HepG2 (cell line): ENCODE results near the gene KDM4B. TPM values are rescaled to one million over a fixed set of nuclear protein-coding genes. Genes with fewer than 3 reads are reported as not detected.

ENCODE experiments used
- CBX2 ChIP-seq, 2 experiments: fragments of 200-600 bp in 1 of 2; sonication (generic); formaldehyde crosslinking in 1 of 2; IDR thresholded peaks; 2 replicates each; pipeline versions ENCODE4 v1.7.0 to v1.8.1; 2018 to 2022; ENCODE audit warnings: low read depth in 2 of 2, low read length in 1 of 2, mild to moderate bottlenecking in 1 of 2, missing genetic modification reagents in 1 of 2
- DNMT3B ChIP-seq: conservative IDR thresholded peaks from 2 replicates; pipeline ENCODE4 v1.6.1; 2016; ENCODE audit warnings: missing biosample characterization, control low read depth
- EP300 ChIP-seq, 3 experiments: sonication (generic) in 1 of 3; formaldehyde crosslinking in 1 of 3; IDR thresholded peaks; 2 replicates each; pipeline versions ENCODE4 v1.5.1 to v1.6.1; 2011 to 2020; ENCODE audit warnings: low read depth in 2 of 3, low read length in 2 of 3, borderline replicate concordance in 1 of 3, improper control_type of control experiment in 1 of 3, mild to moderate bottlenecking in 1 of 3, missing genetic modification reagents in 1 of 3, moderate library complexity in 1 of 3
- FOSL2 ChIP-seq: sonication (generic); formaldehyde crosslinking; IDR thresholded peaks from 2 replicates; pipeline ENCODE4 v1.4.0; 2020; ENCODE audit warnings: missing genetic modification reagents
- HNF4G ChIP-seq, 2 experiments: sonication (generic) in 1 of 2; formaldehyde crosslinking in 1 of 2; IDR thresholded peaks; 2 replicates each; pipeline versions ENCODE4 v1.4.0 to v1.6.1; 2011 to 2020; ENCODE audit warnings: borderline replicate concordance in 2 of 2, low read depth in 2 of 2, mild to moderate bottlenecking in 2 of 2, low read length in 1 of 2, missing genetic modification reagents in 1 of 2, moderate library complexity in 1 of 2
- NCOR1 ChIP-seq: fragments of 200-600 bp; sonication (generic); IDR thresholded peaks from 2 replicates; pipeline ENCODE4 v1.7.0; 2017; ENCODE audit warnings: antibody characterized with exemption, low read length, borderline replicate concordance
- PATZ1 ChIP-seq: sonication (generic); formaldehyde crosslinking; IDR thresholded peaks from 2 replicates; pipeline ENCODE4 v1.4.0; 2020; ENCODE audit warnings: missing genetic modification reagents
- PHF21A ChIP-seq: sonication (generic); formaldehyde crosslinking; IDR thresholded peaks from 2 replicates; pipeline ENCODE4 v1.5.0; 2020; ENCODE audit warnings: mild to moderate bottlenecking, missing genetic modification reagents
- RARA ChIP-seq: IDR thresholded peaks from 2 replicates; pipeline ENCODE4 v1.6.1; 2016; ENCODE audit warnings: missing genetic modification reagents, missing compliant biosample characterization
- SALL1 ChIP-seq: sonication (generic); formaldehyde crosslinking; IDR thresholded peaks from 2 replicates; pipeline ENCODE4 v1.8.0; 2022; ENCODE audit warnings: mild to moderate bottlenecking, missing genetic modification reagents
- SOX13 ChIP-seq, 3 experiments: fragments of 450-650 bp in 1 of 3; sonication (generic) in 1 of 3; formaldehyde crosslinking in 1 of 3; IDR thresholded peaks in 2 of 3; conservative IDR thresholded peaks in 1 of 3; 2 replicates each; pipeline versions ENCODE4 v1.5.0 to v1.6.1; 2016 to 2020; ENCODE audit warnings: antibody characterized with exemption in 1 of 3, mild to moderate bottlenecking in 1 of 3, missing compliant biosample characterization in 1 of 3, missing genetic modification reagents in 1 of 3, moderate library complexity in 1 of 3
- TBX2 ChIP-seq: sonication (generic); formaldehyde crosslinking; IDR thresholded peaks from 2 replicates; pipeline ENCODE4 v1.5.0; 2020; ENCODE audit warnings: missing genetic modification reagents, mild to moderate bottlenecking, borderline replicate concordance
- TCF7 ChIP-seq: sonication (generic); IDR thresholded peaks from 2 replicates; pipeline ENCODE4 v1.6.1; 2016; ENCODE audit warnings: antibody characterized with exemption, low read depth
- ZBTB1 ChIP-seq: sonication (generic); formaldehyde crosslinking; IDR thresholded peaks from 2 replicates; pipeline ENCODE4 v1.4.0; 2020; ENCODE audit warnings: missing genetic modification reagents, borderline replicate concordance
- ZBTB7B ChIP-seq: sonication (generic); formaldehyde crosslinking; IDR thresholded peaks from 2 replicates; pipeline ENCODE4 v1.4.0; 2020; ENCODE audit warnings: missing genetic modification reagents
- ZNF124 ChIP-seq: sonication (generic); formaldehyde crosslinking; IDR thresholded peaks from 2 replicates; pipeline ENCODE4 v1.4.0; 2020; ENCODE audit warnings: missing genetic modification reagents
- ZNF720 ChIP-seq: sonication (generic); formaldehyde crosslinking; IDR thresholded peaks from 2 replicates; pipeline ENCODE4 v1.4.0; 2020; ENCODE audit warnings: missing genetic modification reagents
- ZNF784 ChIP-seq: sonication (generic); formaldehyde crosslinking; IDR thresholded peaks from 2 replicates; pipeline ENCODE4 v1.5.1; 2020; ENCODE audit warnings: missing genetic modification reagents, mild to moderate bottlenecking, borderline replicate concordance
- polyA plus RNA-seq, 8 experiments: library from polyadenylated mRNA; depleted of rRNA in 3 of 8; stranded (reverse) in 7 of 8; unstranded in 1 of 8; fragments of >200 nt; fragmentation: Illumina TruSeq in 4 of 8; extraction: Trizol in 4 of 8; gene quantifications; 2 replicates each; pipeline versions ENCODE4 v1.2.1 to v1.2.3, GENCODE V29; 2011 to 2016; ENCODE audit warnings: low read depth in 4 of 8, missing spikeins in 1 of 8, mixed read lengths in 1 of 8; ENCODE audit not compliant: insufficient read depth in 1 of 8
- total RNA-seq, 5 experiments: library from RNA; depleted of rRNA; stranded (reverse); fragments of >200 nt; fragmentation: Illumina TruSeq; extraction: Trizol; gene quantifications; 2 replicates each; pipeline ENCODE4 v1.2.3, GENCODE V29; 2016; ENCODE audit warnings: low read depth in 1 of 5
- TF ChIP-seq, protein P1 (sequence below): sonication (generic); formaldehyde crosslinking; IDR thresholded peaks from 2 replicates; pipeline ENCODE4 v1.8.0; 2022; ENCODE audit warnings: missing genetic modification reagents, mild to moderate bottlenecking, moderate library complexity, borderline replicate concordance
- TF ChIP-seq, protein P2 (sequence below): sonication (generic); formaldehyde crosslinking; IDR thresholded peaks from 2 replicates; pipeline ENCODE4 v1.4.0; 2020; ENCODE audit warnings: mild to moderate bottlenecking, missing genetic modification reagents

The KDM4B gene
- total and polyA plus RNA-seq, 2 of the 13 experiments (the other 11 are each of a cell fraction or from before 2014, with no cell fraction given), result 4.9 to 14.6 TPM

- TF ChIP-seq ZNF784 (CRISPR knock-in tag) (no peak), DNMT3B (CRISPR knock-in tag) (no peak), EP300 (IDR thresholded peaks at IDR 0.05; ENCODE audit: low read depth in 2 of 2, low read length in 2 of 2) (no peak), EP300 (CRISPR knock-in tag; IDR thresholded peaks at IDR 0.05; ENCODE audit: borderline replicate concordance) (no peak), TCF7 (peak; percentile 63), ZBTB1 (CRISPR knock-in tag) (no peak), HNF4G (IDR thresholded peaks at IDR 0.05; ENCODE audit: borderline replicate concordance, low read depth, low read length) (peak; percentile 31; the same call in 1 of the 2 replicates), HNF4G (CRISPR knock-in tag; IDR thresholded peaks at IDR 0.05; ENCODE audit: borderline replicate concordance, low read depth) (no peak), ZNF720 (CRISPR knock-in tag) (no peak), RARA (peak; percentile 60), FOSL2 (CRISPR knock-in tag) (peak; percentile 85), SOX13 (IDR thresholded peaks at IDR 0.05) (no peak), SOX13 (CRISPR knock-in tag; conservative IDR thresholded peaks at IDR 0.05 in 1 of 2, IDR thresholded peaks at IDR 0.05 in 1 of 2) (no peak), NCOR1 (peak; percentile 51; the same call in 1 of the 2 replicates), TBX2 (peak; percentile 56), CBX2 (IDR thresholded peaks at IDR 0.05; ENCODE audit: low read depth, low read length) (no peak), CBX2 (CRISPR knock-in tag; IDR thresholded peaks at IDR 0.05; ENCODE audit: low read depth) (no peak), ZNF124 (CRISPR knock-in tag) (0 out of 2 replicates have a peak, but pooled peaks have one; percentile 9), SALL1 (CRISPR knock-in tag) (0 out of 2 replicates have a peak, but pooled peaks have one; percentile 13), PHF21A (CRISPR knock-in tag) (0 out of 2 replicates have a peak, but pooled peaks have one; percentile 5), ZBTB7B (CRISPR knock-in tag) (peak; percentile 65; the same call in 1 of the 2 replicates), PATZ1 (peak; percentile 46; the same call in 1 of the 2 replicates)
- TF ChIP-seq, protein P1, sequence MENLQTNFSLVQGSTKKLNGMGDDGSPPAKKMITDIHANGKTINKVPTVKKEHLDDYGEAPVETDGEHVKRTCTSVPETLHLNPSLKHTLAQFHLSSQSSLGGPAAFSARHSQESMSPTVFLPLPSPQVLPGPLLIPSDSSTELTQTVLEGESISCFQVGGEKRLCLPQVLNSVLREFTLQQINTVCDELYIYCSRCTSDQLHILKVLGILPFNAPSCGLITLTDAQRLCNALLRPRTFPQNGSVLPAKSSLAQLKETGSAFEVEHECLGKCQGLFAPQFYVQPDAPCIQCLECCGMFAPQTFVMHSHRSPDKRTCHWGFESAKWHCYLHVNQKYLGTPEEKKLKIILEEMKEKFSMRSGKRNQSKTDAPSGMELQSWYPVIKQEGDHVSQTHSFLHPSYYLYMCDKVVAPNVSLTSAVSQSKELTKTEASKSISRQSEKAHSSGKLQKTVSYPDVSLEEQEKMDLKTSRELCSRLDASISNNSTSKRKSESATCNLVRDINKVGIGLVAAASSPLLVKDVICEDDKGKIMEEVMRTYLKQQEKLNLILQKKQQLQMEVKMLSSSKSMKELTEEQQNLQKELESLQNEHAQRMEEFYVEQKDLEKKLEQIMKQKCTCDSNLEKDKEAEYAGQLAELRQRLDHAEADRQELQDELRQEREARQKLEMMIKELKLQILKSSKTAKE (CRISPR knock-in tag), result peak; percentile 38; the same call in 1 of the 2 replicates
- TF ChIP-seq, protein P2, sequence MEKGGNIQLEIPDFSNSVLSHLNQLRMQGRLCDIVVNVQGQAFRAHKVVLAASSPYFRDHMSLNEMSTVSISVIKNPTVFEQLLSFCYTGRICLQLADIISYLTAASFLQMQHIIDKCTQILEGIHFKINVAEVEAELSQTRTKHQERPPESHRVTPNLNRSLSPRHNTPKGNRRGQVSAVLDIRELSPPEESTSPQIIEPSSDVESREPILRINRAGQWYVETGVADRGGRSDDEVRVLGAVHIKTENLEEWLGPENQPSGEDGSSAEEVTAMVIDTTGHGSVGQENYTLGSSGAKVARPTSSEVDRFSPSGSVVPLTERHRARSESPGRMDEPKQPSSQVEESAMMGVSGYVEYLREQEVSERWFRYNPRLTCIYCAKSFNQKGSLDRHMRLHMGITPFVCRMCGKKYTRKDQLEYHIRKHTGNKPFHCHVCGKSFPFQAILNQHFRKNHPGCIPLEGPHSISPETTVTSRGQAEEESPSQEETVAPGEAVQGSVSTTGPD (CRISPR knock-in tag), result no peak
Observed at GRCh38 chr19:4972509-4973230, 3.8 kb downstream of the KDM4B start (continued).
